A549 (cell line): Measurements from ENCODE around the gene CIDEB. TPM values are rescaled to one million over a fixed set of nuclear protein-coding genes. Genes with fewer than 3 reads are reported as not detected.

Experiments
- ATAC-seq, 2 experiments: fragments of 200-7000 bp in 1 of 2; fragments of >200 bp in 1 of 2; cut with Nextera tagmentation in 1 of 2; cut with Tn5 transposase in 1 of 2; 3 replicates each; pipeline versions ENCODE4 v1.8.0 to v1.9.1; 2018 to 2020; ENCODE audit warnings: mild to moderate bottlenecking in 1 of 2, moderate library complexity in 1 of 2
- CTCF ChIA-PET: fragments of 300-600 bp; sonication (Branson Sonifier 250); formaldehyde crosslinking; extraction: SDS; loops from one replicate; lab custom pipeline; 2021; ENCODE audit warnings: antibody characterized with exemption, inconsistent platforms; lab: Yijun Ruan, JAX
- POLR2A ChIA-PET: fragments of 350-600 bp; formaldehyde crosslinking; extraction: SDS; loops from one replicate; lab custom pipeline; 2021; ENCODE audit warnings: antibody characterized with exemption, inconsistent platforms; lab: Yijun Ruan, JAX
- DNase-seq, 2 experiments: peaks; one replicate each; pipeline versions ENCODE4 v3.0.0 to v3.0.0-alpha.2; 2011 to 2016; ENCODE audit warnings: low read depth in 1 of 2, low spot score in 1 of 2
- FAIRE-seq: peaks from 2 replicates; lab custom pipeline; 2011; peaks lifted over from hg19 to GRCh38; lab: Jason Lieb, UNC
- H3K27ac ChIP-seq, 2 experiments: fragments of >200 bp; sonication (Bioruptor Twin); formaldehyde crosslinking; 3 replicates each; pipeline ENCODE4 v1.5.1; 2016 to 2017
- H3K4me1 ChIP-seq: fragments of >200 bp; sonication (Bioruptor Twin); formaldehyde crosslinking; 3 replicates; pipeline ENCODE4 v1.6.1; 2016
- H3K4me2 ChIP-seq: fragments of >200 bp; sonication (Bioruptor Twin); formaldehyde crosslinking; 3 replicates; pipeline ENCODE4 v1.6.1; 2016
- H3K4me3 ChIP-seq: fragments of >200 bp; sonication (Bioruptor Twin); formaldehyde crosslinking; 3 replicates; pipeline ENCODE4 v1.5.1; 2016
- H3K9me3 ChIP-seq: fragments of >200 bp; sonication (Bioruptor Twin); formaldehyde crosslinking; 3 replicates; pipeline ENCODE4 v1.6.1; 2016
- BHLHE40 ChIP-seq: IDR thresholded peaks from 2 replicates; pipeline ENCODE4 v1.6.1; 2012; ENCODE audit warnings: low read depth, low read length, inconsistent platforms
- CBX2 ChIP-seq: fragments of 200-600 bp; sonication (generic); IDR thresholded peaks from 2 replicates; pipeline ENCODE4 v1.6.1; 2016; ENCODE audit warnings: low read depth, mild to moderate bottlenecking, borderline replicate concordance
- CHD2 ChIP-seq: fragments of 150-350 bp; IDR thresholded peaks from 2 replicates; pipeline ENCODE4 v1.6.1; 2014; ENCODE audit warnings: low read length; ENCODE audit not compliant: partially characterized antibody
- CHD4 ChIP-seq: fragments of 200-600 bp; sonication (generic); IDR thresholded peaks from 2 replicates; pipeline ENCODE4 v1.6.1; 2016; ENCODE audit warnings: antibody characterized with exemption, mild to moderate bottlenecking, borderline replicate concordance
- CTCF ChIP-seq: fragments of >200 bp; sonication (Bioruptor Twin); formaldehyde crosslinking; IDR thresholded peaks from 3 replicates; pipeline ENCODE4 v1.5.1; 2016
- EHF ChIP-seq: fragments of 250-450 bp; sonication (Bioruptor Pico); IDR thresholded peaks from 2 replicates; pipeline ENCODE4 v1.5.0; 2020; ENCODE audit warnings: mild to moderate bottlenecking
- EHMT2 ChIP-seq: fragments of 200-600 bp; sonication (generic); IDR thresholded peaks from 2 replicates; pipeline ENCODE4 v1.6.1; 2016; ENCODE audit warnings: antibody characterized with exemption, low read depth, mild to moderate bottlenecking, moderate library complexity
- GATA3 ChIP-seq: IDR thresholded peaks from 2 replicates; pipeline ENCODE4 v1.6.1; 2012; ENCODE audit warnings: borderline replicate concordance
- HDAC2 ChIP-seq: fragments of 200-600 bp; sonication (generic); IDR thresholded peaks from 2 replicates; pipeline ENCODE4 v1.6.1; 2016
- HEYL ChIP-seq: fragments of 250-450 bp; sonication (Bioruptor Pico); IDR thresholded peaks from 2 replicates; pipeline ENCODE4 v1.8.0; 2021; ENCODE audit warnings: mild to moderate bottlenecking, moderate library complexity
- HMGXB4 ChIP-seq: fragments of 250-450 bp; sonication (Bioruptor Pico); IDR thresholded peaks from 2 replicates; pipeline ENCODE4 v1.5.0; 2021; ENCODE audit warnings: mild to moderate bottlenecking, moderate library complexity, borderline replicate concordance
- JUNB ChIP-seq: fragments of >200 bp; sonication (Bioruptor Twin); formaldehyde crosslinking; IDR thresholded peaks from 2 replicates; pipeline ENCODE4 v1.6.1; 2016
- KDM1A ChIP-seq: fragments of 200-600 bp; sonication (generic); IDR thresholded peaks from 2 replicates; pipeline ENCODE4 v1.6.1; 2016; ENCODE audit warnings: low read depth, mild to moderate bottlenecking
- MAZ ChIP-seq: fragments of 150-350 bp; IDR thresholded peaks from 2 replicates; pipeline ENCODE4 v1.6.1; 2014; ENCODE audit warnings: antibody characterized with exemption, low read depth, low read length, borderline replicate concordance
- NFE2L2 ChIP-seq: fragments of 150-350 bp; conservative IDR thresholded peaks from 2 replicates; pipeline ENCODE4 v1.6.1; 2014; ENCODE audit warnings: low read length
- PHF8 ChIP-seq: fragments of 200-600 bp; sonication (generic); IDR thresholded peaks from 2 replicates; pipeline ENCODE4 v1.6.1; 2016; ENCODE audit warnings: low read depth, mild to moderate bottlenecking, antibody characterized with exemption, moderate library complexity, borderline replicate concordance
- POLR2A ChIP-seq: IDR thresholded peaks from 2 replicates; pipeline ENCODE4 v1.6.1; 2012; ENCODE audit warnings: mild to moderate bottlenecking, low read length
- POLR2AphosphoS2 ChIP-seq: conservative IDR thresholded peaks from 2 replicates; pipeline ENCODE4 v1.6.1; 2012; ENCODE audit warnings: low read length, improper control_type of control experiment, inconsistent platforms
- RAD21 ChIP-seq, 2 experiments: fragments of >200 bp in 1 of 2; sonication (Bioruptor Twin) in 1 of 2; formaldehyde crosslinking in 1 of 2; IDR thresholded peaks in 1 of 2; conservative IDR thresholded peaks in 1 of 2; 2 replicates in 1 of 2; 3 replicates in 1 of 2; pipeline ENCODE4 v1.6.1; 2012 to 2018; ENCODE audit warnings: inconsistent platforms in 1 of 2
- SREBF2 ChIP-seq: fragments of 450-650 bp; IDR thresholded peaks from 2 replicates; pipeline ENCODE4 v1.6.1; 2014; ENCODE audit warnings: mild to moderate bottlenecking, moderate library complexity
- TP53 ChIP-seq: fragments of 250-450 bp; sonication (Bioruptor Pico); IDR thresholded peaks from 2 replicates; pipeline ENCODE4 v1.5.0; 2021; ENCODE audit warnings: mild to moderate bottlenecking, moderate library complexity
- ZFP36 ChIP-seq: fragments of 450-650 bp; IDR thresholded peaks from 2 replicates; pipeline ENCODE4 v1.6.1; 2014; ENCODE audit warnings: borderline replicate concordance; ENCODE audit not compliant: partially characterized antibody
- WGBS: methylation state at CpG from one replicate; pipeline ENCODE4 v1.1.6; 2017; ENCODE audit errors: missing lambda C conversion rate; 5-methylcytosine and 5-hydroxymethylcytosine counted together
- polyA plus RNA-seq, 4 experiments: library from polyadenylated mRNA; depleted of rRNA in 3 of 4; stranded (reverse); fragments of >200 nt; fragmentation: RNase III in 1 of 4; extraction: RNeasy Plus Mini Kit Qiagen cat#74134 plus additional on column Dnase treatment in 1 of 4; gene quantifications; 2 replicates in 3 of 4; 3 replicates in 1 of 4; pipeline ENCODE4 v1.2.3, GENCODE V29; 2011 to 2017
- TF ChIP-seq, protein P1 (sequence below): IDR thresholded peaks from 2 replicates; pipeline ENCODE4 v1.6.1; 2012

CIDEB gene
- polyA plus RNA-seq, 2 of the 4 experiments (the other 2 are of a cell fraction) = 0.31 to 0.79 TPM

GRCh38 chr14:24348186-24348585, 40.4 kb upstream of the CIDEB start:
- Histone ChIP-seq H3K4me1 (peaks cover 2% of the 10 kb centered on the region; the same call in 2 of the 3 replicates), H3K4me2 (no peak overlapping the region), H3K27ac (no peak overlapping the region), H3K4me3 (no peak overlapping the region), H3K9me3 (no peaks in the 10 kb centered on the region)
- POLR2A ChIA-PET = no interaction called here
- 85% methylated on average over 2 of the region's 2 CpGs for WGBS
- DNase-seq (no peak), FAIRE-seq (no peak), ATAC-seq (no peak)
- no peak for TF ChIP-seq NFE2L2
- no peak for TF ChIP-seq BHLHE40
- no peak for TF ChIP-seq PHF8
- no peak for TF ChIP-seq HMGXB4
- TF ChIP-seq SREBF2 = no peak
- no peak for TF ChIP-seq CHD2
- TF ChIP-seq CHD4 = no peak
- TF ChIP-seq KDM1A = no peak
- TF ChIP-seq MAZ = no peak
- CTCF ChIA-PET = interaction anchor here (0.6 to 5.7 kb wide), 8 partner anchors 9 to 88 kb away, joined by 3 to 32 read pairs (median 6); partner anchors contain the start of gene ADCY4

GRCh38 chr14:24347134-24347533, 39.4 kb upstream of the CIDEB start:
- TF ChIP-seq HDAC2 = no peak
- no peak for TF ChIP-seq TP53 (CRISPR knock-in tag)
- TF ChIP-seq ZFP36 = no peak
- no peaks in the 10 kb centered on the region for H3K9me3 ChIP-seq
- ATAC-seq = no peak
- DNase-seq = no peak
- WGBS = 4% methylated on average over 1 of the region's 1 CpG
- no peak overlapping the region for H3K4me3 ChIP-seq
- POLR2A ChIA-PET = interaction anchor here (1.1 kb wide), 1 partner anchor 83 kb away, joined by 3 read pairs; the partner anchor contains the start of gene KHNYN
- CTCF ChIA-PET = interaction anchor here (1.0 to 5.7 kb wide), 7 partner anchors 13 to 89 kb away, joined by 3 to 32 read pairs (median 7); partner anchors contain the start of gene ADCY4
- FAIRE-seq = no peak
- no peak overlapping the region for H3K4me2 ChIP-seq
- no peaks in the 10 kb centered on the region for H3K4me1 ChIP-seq
- no peak overlapping the region for H3K27ac ChIP-seq

DNA sequence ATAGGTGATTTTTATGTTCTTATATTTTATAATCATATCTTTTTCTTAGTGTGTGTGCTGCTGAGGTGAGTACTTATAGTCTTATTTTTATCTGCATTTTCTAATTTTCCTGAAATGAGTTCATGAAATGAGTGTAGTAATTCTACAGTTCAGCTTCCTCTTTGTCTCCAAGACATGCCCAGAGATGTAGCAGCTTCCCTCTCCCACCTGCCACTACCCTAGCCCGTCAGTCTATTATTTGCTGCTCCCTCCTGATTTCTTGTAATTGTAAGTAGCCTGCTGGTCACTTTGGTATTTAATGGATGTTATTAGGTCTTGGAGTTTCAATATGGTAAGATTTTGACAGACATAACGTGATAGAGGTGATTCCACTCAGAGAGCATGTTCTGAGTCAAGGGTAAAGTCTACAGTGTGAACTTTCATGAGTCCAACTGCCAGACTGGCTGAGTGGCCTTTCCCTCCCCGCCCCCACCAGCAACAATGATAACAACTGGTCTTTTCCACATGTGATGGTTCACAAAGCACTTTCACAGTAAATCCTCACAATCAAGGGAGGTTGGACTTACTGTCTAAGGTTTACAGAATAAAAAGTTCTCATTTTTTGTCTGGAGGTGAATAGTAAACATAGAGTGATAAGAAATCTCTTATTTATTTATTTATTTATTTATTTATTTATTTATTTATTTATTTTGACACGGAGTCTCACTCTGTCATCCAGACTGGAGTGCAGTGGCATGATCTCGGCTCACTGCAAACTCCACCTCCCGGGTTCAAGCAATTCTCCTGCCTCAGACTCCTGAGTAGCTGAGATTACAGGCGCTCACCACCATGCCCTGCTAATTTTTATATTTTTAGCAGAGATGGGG, 36.3 kb upstream of the CIDEB start:
- Histone ChIP-seq H3K4me1 (no peaks in the 10 kb centered on the region), H3K27ac (no peak overlapping the region), H3K4me3 (no peak overlapping the region), H3K4me2 (no peak overlapping the region), H3K9me3 (no peaks in the 10 kb centered on the region)
- ChIA-PET POLR2A (interaction anchor here (1.6 kb wide), 1 partner anchor 86 kb away, joined by 12 read pairs; the partner anchor contains the start of genes CBLN3 and KHNYN), CTCF (interaction anchor here (1.0 to 5.7 kb wide), 5 partner anchors 8 to 88 kb away, joined by 3 to 32 read pairs (median 5); partner anchors contain the start of gene ADCY4)
- FAIRE-seq = no peak
- DNase-seq = no peak
- TF ChIP-seq CBX2 (no peak), SREBF2 (no peak)
- WGBS = 47% methylated on average over 7 of the region's 7 CpGs
- no peak for ATAC-seq

DNA sequence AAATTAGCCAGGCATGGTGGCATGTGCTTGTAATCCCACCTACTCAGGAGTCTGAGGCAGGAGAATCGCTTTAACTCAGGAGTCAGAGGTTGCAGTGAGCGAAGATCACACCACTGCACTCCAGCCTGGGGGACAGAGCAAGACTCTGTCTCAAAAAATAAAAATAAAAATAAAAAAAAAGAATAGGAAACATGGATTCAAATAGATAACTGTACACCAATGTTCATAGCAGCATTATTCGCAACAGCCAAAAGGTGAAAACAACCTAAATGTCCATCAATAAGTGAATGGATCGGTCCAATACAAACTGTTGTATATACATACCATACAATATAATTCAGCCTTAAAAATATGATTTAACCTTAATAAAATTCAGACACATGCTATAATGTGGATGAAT, 35.1 kb upstream of the CIDEB start:
- ATAC-seq = no peak
- CTCF ChIA-PET = interaction anchor here (1.6 to 46.6 kb wide), 3 partner anchors 9 to 89 kb away, joined by 11 to 1142 read pairs (median 29); partner anchors contain the start of genes CBLN3 and KHNYN
- TF ChIP-seq EHF (CRISPR knock-in tag) (no peak), EHMT2 (no peak), CHD2 (no peak), HEYL (CRISPR knock-in tag) (no peak), NFE2L2 (no peak), POLR2A (no peak), SREBF2 (no peak), POLR2AphosphoS2 (no peak), JUNB (no peak), GATA3 (no peak), CTCF (no peak), RAD21 (conservative IDR thresholded peaks at IDR 0.05 in 1 of 2, IDR thresholded peaks at IDR 0.05 in 1 of 2) (no peak)
- TF ChIP-seq, protein P1, sequence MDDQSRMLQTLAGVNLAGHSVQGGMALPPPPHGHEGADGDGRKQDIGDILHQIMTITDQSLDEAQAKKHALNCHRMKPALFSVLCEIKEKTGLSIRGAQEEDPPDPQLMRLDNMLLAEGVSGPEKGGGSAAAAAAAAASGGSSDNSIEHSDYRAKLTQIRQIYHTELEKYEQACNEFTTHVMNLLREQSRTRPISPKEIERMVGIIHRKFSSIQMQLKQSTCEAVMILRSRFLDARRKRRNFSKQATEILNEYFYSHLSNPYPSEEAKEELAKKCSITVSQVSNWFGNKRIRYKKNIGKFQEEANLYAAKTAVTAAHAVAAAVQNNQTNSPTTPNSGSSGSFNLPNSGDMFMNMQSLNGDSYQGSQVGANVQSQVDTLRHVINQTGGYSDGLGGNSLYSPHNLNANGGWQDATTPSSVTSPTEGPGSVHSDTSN = no peak

More for the DNA sequence above, 35.1 kb upstream of the CIDEB start:
- FAIRE-seq (no peak), DNase-seq (no peak)
- no peak overlapping the region for H3K27ac ChIP-seq
- POLR2A ChIA-PET = interaction anchor here (1.8 kb wide), 1 partner anchor 88 kb away, joined by 5 read pairs; the partner anchor contains the start of gene KHNYN
- H3K4me3 ChIP-seq = no peak overlapping the region
- no peaks in the 10 kb centered on the region for H3K4me1 ChIP-seq
- 62% methylated on average over 4 of the region's 4 CpGs for WGBS
- H3K9me3 ChIP-seq = no peaks in the 10 kb centered on the region
- H3K4me2 ChIP-seq = no peak overlapping the region
